ENCODE data around the gene GGCT. TPM values are rescaled to one million over a fixed set of nuclear protein-coding genes. Genes with fewer than 3 reads are reported as not detected.

Gene GGCT
- total RNA-seq, 1 donor from 2014 or later = 38.2 TPM

DNA sequence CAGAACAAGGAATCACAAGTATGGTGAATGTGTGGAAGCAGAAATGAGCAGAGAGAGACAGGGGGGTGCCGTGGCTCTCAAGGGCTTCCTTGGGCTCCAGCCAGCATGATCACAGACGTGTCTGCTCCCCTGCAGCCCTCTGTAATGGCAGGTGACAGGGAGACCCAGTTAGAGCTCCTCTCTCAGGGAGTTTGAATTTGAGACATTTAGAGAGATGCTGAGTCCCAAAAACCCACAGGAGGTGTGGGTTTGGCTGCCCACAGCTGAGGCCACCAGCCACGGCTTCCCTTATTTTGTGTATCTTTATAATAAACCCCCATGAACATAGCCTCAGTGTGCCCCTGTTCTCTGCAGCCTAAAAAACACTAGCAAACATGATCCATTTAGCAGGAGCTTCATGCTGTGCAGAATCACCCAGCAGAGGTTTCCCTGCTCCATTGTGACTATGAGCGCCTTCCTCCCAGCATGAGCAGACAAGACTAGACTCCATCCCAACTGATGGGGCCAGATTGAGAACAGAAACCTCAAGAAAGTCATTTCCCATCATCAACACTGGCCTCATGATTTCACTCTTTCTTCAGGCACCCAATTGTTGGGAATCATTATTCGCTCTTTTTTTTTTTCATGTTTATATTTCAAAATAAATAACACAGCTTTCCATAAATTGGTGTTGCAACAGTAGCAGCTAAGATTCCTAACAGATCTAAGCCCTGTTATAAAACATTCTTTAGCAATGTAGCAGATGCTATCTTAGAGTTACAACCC is 39.4 kb downstream of the GGCT start:
- peak; percentile 30 for DNase-seq (ENCODE audit: low read depth)

DNA sequence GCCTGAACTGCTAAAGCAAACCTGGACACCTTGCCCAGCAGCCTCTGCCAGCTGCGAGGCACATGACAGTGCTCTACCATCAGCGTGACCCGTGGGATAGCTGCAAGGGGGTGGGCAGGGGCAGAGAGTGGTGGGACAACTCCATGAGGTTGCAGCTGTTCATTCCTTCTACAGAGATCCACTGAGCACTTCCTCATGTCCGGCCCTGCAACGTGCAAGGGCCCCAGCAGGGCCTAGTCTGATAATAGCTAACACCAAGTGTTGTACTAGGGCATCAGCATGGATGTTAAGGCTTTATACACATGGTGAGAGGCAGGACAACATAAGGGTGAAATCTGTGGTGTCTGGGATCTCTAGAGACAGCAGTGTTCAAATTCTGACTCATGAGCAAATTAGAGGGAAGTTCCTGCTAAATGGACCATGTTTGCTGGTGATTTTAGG is 40.4 kb downstream of the GGCT start:
- DNase-seq (ENCODE audit: low read depth) = peak; percentile 89

DNA sequence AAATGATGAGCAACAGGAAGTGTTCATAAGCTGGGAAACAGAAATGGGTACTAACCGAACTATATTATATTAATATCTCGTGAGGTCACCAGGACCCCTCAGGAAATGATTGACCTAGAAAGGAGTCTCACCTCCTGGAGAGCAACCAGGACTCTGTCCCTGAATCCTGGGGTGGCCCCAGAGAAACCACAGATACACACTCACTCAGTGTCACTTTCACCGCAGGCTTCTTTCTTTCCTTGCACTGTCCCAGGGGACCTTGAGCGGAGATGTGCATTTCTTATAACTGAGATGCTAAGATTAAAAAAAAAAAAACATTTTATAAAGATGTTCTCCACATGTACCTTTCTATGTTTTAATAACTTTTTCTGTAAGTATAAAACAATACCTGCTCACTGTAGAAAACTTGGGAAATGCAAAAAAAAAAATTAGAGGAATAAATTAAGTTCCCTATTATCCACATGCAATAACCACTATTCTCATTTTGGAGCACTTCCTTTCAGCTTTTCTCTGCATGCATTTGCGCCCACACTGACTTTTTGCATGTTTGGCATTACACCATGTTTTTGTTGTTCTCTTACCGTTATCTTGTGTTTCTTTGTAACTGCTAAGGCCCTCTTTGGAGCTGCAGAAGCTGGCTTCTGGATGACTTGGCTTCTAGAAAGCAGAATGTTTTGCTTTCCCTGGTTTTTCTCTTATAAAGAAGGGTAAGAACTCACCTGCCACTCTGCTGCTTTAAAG is 41.1 kb downstream of the GGCT start:
- DNase-seq (ENCODE audit: low read depth) = no peak

DNA sequence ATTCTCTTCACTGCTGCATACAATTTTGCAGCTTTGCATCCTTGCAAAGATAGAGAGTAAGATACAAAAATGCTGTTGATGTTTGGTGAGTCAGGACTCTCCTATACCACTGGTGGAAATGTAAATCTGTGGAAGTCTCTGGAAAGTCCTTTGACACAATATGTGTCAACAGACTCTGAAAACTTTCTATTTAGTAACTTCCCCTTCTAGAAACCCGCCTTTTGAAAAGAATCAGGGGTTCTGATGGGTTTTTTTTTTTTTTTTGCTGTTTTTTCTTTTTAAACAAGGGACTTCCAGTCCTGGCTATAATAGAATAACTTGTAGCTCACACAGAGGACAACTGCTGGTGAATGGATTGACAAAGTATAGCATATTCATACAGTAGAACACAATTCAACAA is 42.5 kb downstream of the GGCT start:
- no peak for DNase-seq (ENCODE audit: low read depth)

DNA sequence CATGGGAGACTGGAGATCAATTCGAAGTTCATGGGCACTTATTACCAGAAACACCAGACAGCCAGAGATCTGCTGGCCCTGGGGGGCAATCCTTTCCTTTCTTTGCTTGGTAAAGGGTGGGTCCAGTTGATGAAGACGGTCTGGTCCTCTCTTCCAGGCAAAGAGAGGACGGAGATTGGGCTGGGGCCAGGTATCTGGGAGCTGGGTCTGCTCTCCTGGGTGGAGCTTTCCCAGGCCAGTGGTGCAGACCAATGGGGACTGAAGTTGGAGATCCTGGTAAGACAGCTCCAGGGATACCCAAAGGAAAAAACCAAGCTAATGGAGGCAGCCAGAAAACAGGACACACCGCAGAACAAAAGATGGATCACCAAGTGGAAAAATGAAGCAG is 44.4 kb downstream of the GGCT start:
- DNase-seq (ENCODE audit: low read depth) = no peak

DNA sequence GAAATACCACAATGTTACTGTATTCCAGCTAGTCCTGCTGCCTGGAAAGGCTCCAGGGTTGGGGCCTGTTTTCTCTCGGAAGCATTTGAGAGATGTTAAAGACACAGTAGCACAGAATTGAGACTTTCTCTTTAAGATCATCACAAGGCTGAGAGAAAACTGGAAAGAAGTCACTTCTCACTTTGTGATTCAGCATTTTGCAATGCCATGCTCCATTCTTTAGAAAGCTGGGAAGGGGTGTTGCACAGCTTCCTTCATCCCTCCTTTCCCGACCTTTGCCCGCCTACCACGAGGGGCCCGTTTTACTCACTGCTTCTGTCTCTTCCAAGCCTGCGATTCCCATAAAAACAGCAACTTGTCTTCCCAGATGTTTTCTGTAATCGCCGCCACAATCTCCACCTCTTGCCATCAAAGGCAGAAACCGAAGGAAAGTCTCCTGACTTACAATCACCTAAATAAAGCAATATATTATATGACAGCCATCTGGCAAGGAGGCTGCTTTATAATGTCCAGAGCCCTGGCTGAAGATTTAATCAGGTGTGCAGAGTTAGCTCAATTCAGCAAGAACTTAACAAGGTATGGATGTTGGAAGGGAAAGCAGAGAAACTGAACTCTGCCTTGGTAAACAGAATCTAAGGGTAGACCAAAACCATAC is 44.9 kb downstream of the GGCT start:
- peak; percentile 84 for DNase-seq (ENCODE audit: low read depth)

DNA sequence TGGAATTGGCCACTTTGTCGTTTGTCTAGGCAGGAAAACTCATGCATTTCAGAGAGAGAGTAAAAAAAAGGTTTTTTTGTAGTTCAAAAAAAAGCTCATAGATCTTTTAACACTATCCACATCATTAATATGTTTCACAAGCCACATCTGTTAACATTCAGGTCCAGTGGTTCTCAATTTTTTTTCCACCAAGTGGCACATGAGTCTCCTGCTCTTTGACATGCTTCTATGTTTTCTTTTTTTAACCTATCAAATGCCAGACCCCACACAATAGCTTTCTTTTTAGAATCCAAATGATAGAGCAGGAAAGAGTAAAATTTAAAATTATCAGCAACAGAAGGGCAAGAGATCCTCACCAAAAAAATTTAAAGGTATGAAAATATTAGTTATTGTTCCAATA is 46.3 kb downstream of the GGCT start:
- DNase-seq (ENCODE audit: low read depth) = no peak

DNA sequence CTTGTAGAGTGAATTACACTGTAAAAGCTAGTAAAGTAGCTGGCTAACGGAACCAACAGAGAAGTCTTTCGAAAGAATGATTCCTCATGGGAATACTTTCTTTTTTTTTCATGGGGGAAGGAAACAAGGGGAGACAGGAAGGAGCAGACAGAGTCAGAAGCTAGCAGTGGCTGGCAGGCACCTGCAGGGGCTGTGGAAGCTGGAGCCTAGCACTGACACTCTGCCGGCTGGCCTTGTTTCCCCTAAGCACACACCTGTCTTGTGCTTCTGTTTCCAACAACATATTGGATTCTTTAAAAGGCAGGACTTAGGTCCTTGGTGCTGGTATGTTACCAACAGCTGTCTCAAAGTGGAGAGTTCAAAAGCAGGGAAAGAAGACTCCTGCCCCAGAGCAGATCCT is 50.7 kb downstream of the GGCT start:
- DNase-seq (ENCODE audit: low read depth) = peak; percentile 49

DNA sequence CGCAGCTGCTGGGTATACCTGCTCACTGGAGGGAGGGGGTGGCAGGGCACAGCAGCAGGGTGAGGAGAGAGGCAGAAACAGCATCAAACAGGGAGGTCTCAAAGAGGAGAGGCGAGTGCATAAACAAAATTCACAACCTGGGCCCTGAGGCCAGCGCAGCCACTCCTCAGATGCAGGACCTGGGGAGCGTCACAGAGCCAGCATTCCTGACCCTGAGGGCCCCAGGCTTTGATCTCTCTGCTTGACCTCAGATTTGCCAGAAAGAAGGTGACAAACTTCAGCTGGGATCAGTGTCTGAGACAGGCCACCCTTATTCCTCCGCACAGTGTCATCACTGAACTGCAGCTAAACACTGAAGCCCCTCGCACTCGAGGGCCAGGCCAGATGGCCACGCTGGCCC is 51.6 kb downstream of the GGCT start:
- DNase-seq (ENCODE audit: low read depth) = no peak

DNA sequence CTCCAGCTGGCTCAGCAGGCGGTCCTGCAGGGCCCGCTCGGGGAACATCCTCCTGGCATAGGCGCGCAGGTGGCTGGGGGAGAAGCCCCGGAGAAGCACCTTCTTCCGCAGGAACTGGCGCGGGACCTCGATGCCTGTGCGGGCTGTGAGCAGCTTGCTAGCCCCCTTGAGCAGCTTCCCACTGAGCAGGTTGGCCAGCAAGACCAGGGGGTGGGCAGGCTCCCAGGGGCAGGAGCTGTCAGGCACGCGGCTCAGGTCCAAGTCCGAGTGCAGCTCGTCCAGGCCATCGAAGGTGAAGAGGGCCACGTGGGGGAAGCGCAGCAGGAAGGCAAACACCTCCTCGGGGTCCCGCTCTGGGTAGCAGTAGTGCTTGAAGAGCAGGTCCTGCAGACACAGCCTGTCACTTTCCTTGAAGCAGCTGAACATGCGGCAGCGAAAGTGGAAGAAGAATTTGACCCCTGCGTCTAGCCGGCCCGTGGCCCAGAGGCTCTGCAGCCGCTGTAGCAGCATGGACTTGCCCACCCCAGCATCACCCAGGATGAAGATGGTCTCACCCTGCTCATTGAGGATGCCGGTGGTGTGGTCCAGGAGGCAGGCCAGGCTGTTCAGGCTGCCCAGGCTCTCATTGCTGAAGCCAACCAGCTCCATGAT is 52.2 kb downstream of the GGCT start:
- DNase-seq (ENCODE audit: low read depth) = no peak

DNA sequence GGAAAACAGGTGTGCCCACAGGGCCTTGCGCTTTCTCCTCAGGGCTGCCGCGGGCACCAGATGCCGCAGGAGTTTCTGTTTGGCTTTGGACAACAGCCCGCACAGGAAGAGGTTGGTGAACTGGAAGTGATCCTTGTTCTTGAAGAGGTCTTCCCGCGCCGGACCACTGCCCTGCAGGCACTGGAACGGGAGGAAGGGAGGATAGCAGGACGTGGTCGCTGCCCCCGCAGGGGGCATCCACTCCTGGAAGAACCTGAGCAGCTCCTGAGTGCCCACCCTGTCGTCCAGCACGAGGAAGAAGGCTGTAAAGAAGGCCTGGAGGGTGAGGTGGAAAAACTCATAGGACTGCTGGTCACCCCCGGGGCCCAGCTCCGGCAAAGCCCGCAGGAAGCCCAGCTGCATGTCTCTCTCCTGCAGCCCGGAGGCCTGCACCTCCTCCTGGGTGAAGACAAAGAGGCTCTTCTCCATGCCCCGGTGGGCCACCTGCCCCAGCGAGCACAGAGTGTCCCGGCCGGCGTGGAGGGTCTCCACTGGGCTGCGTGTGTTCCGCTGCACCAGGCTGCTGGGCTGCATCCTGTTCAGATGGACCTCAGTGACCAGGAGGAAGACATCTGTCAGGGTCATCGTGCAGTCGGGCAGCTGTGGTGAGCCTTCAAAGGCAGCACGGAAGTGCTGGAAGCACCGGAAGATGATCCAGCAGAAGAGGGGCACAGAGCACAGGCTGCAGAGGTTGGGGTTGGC is 52.9 kb downstream of the GGCT start:
- DNase-seq (ENCODE audit: low read depth) = no peak

DNA sequence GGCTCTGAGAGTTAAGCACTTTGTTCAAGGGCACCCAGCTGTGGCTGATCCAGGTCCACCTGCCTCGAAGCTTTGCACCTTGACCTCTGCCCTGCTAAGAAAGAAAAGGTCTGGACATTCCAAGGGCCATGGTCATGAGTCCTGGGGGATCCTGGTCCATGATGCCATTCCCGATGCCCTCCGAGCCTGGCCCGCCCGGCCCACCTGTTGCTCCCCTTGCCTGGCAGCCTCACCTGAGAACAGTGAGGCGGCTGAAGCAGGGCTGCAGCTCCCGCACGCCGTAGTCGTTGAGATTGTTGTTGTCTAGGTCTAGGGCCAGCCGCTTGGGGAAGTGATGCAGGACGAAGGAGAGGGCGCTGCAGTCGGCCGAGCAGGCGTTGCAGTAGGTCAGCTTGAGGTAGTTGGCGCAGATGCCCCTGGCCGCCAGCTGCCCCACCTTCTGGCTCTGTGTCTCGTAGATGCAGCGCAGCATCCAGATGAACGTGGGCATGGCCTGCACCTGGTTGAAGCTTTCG is 53.6 kb downstream of the GGCT start:
- DNase-seq (ENCODE audit: low read depth) = no peak

DNA sequence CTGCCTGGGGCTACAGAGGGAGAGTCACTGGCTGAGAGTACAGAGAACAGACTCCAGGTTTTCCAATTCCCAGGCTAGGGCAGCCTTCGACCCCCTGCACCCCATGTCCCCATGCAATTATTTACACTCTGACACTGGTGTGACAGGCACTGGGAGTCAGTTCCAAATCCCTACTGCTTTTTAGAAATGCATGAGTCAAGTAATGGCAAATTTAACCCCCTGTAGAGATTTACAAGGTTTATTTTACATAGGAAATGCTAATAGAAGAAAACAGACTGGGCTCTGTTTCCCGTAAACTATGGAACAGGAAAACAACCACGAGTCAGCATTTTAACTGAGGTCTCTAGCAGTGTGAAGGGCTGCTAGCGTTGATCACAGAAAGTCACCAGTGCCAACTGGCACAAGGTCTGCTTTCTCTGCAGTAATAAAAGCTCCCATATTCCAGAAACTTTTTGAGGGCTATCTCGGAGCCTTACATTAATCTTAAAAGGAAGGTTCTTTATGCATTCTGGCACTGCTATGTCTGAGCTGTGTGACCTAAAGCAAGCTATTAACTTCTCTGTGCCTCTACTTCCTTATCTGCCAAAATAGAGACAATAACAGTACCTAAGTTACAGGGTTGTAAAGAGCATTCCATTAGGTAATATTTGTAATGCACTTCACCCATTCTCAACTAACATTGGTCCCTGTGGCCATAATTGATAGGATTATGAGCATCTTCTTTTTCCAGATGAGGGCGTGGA is 54.2 kb downstream of the GGCT start:
- DNase-seq (ENCODE audit: low read depth) = no peak

DNA sequence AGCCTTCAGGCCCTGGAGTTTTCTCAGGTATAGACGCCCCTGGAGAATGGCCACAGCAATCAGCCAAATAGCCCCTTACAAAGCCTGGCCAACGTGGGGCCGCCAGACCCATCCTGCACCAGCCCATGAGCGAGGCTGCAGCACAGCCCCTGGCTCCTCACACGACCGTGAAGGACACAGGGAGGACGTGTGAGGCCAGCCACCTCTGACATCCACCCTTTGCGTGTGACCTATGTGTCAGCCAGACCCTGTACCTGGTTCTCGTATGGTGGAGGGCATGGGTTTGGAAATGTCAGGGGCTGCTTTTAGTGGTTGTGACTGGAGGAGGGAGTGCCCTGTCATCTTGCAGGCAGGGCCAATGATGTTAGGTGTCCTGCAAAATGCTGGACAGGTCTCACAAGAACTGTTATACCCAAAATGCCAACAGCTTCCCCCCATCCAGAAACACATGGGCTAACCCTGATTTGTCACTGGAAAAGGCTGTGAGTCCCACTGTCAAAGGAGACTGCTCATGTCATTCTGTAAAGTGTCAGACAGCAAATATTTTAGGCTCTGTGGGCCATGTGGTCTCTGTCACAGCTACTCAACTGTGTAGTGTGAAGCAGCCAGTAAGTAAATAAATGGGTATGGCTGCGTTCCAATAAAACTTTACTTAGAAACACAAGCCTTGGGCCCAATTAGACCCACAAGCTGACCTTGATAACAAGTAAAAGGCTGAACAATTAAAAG is 56.0 kb downstream of the GGCT start:
- no peak for DNase-seq (ENCODE audit: low read depth)

DNA sequence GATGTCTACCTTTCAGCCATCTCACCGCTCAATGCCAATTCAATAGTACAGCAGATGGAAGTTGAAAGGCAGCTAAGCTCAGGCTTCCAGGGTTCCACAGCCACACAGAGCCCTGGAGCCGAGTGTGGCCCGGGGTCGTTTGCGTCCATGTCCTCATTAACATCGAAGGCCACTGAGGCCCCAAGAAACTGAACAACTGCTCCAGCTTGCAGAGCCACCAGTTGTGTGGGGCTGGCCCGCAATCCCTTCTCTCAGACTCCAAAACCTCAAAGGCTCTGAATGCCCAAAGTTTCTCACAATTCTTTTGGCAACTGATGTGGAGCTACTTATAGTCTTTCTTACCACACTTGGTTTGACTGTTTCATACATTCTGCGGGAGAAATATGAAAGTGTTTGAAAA is 57.2 kb downstream of the GGCT start:
- no peak for DNase-seq (ENCODE audit: low read depth)
